Keratinocyte (primary cell): ENCODE data around the gene HES7. TPM values are rescaled to one million over a fixed set of nuclear protein-coding genes. Genes with fewer than 3 reads are reported as not detected.

ENCODE experiments used
- DNase-seq: peaks from one replicate; pipeline ENCODE4 v3.0.0-alpha.2; 2011; ENCODE audit warnings: low read depth, missing footprints, low spot score
- FAIRE-seq: peaks from 2 replicates; lab custom pipeline; 2011; peaks lifted over from hg19 to GRCh38; lab: Jason Lieb, UNC
- H2AFZ ChIP-seq: 2 replicates; pipeline ENCODE4 v1.6.0; 2012; ENCODE audit warnings: low read length, control low read depth, inconsistent platforms; ENCODE audit not compliant: control insufficient read depth
- H3K27ac ChIP-seq: 2 replicates; pipeline ENCODE4 v1.5.1; 2011; ENCODE audit warnings: low read length; ENCODE audit not compliant: control insufficient read depth, insufficient read depth
- H3K27me3 ChIP-seq: 3 replicates; pipeline ENCODE4 v1.6.0; 2011; ENCODE audit warnings: low read length; ENCODE audit not compliant: control insufficient read depth, insufficient read depth; ENCODE audit errors: extremely low read depth
- H3K36me3 ChIP-seq, 2 experiments: 2 replicates in 1 of 2; 3 replicates in 1 of 2; pipeline ENCODE4 v1.5.1; 2011; ENCODE audit warnings: low read length in 2 of 2, mild to moderate bottlenecking in 1 of 2; ENCODE audit not compliant: control insufficient read depth in 2 of 2, insufficient read depth in 2 of 2; ENCODE audit errors: extremely low read depth in 1 of 2
- H3K4me1 ChIP-seq: 3 replicates; pipeline ENCODE4 v1.5.1; 2011; ENCODE audit warnings: low read length; ENCODE audit not compliant: control insufficient read depth, insufficient read depth; ENCODE audit errors: extremely low read depth
- H3K4me2 ChIP-seq: 3 replicates; pipeline ENCODE4 v1.6.0; 2011; ENCODE audit warnings: low read depth, low read length; ENCODE audit not compliant: control insufficient read depth, insufficient read depth; ENCODE audit errors: extremely low read depth
- H3K4me3 ChIP-seq, 3 experiments: fragments of 200-600 bp in 1 of 3; sonication (generic) in 1 of 3; 2 replicates in 2 of 3; 3 replicates in 1 of 3; pipeline ENCODE4 v1.5.1; 2011 to 2016; ENCODE audit warnings: low read length in 3 of 3, mild to moderate bottlenecking in 3 of 3, control low read depth in 2 of 3, inconsistent platforms in 1 of 3, low read depth in 1 of 3, mixed read lengths in 1 of 3, mixed run types in 1 of 3, moderate library complexity in 1 of 3; ENCODE audit not compliant: control insufficient read depth in 2 of 3, insufficient read depth in 2 of 3; ENCODE audit errors: extremely low read depth in 1 of 3
- H3K79me2 ChIP-seq: 2 replicates; pipeline ENCODE4 v1.6.0; 2012; ENCODE audit warnings: low read length; ENCODE audit not compliant: control insufficient read depth, insufficient read depth
- H3K9ac ChIP-seq: 3 replicates; pipeline ENCODE4 v1.6.0; 2011; ENCODE audit warnings: low read length; ENCODE audit not compliant: control insufficient read depth, insufficient read depth; ENCODE audit errors: extremely low read depth
- H3K9me1 ChIP-seq: 3 replicates; pipeline ENCODE4 v1.6.0; 2011; ENCODE audit warnings: low read length; ENCODE audit not compliant: control insufficient read depth, insufficient read depth; ENCODE audit errors: extremely low read depth
- H3K9me3 ChIP-seq: 2 replicates; pipeline ENCODE4 v1.5.1; 2012; ENCODE audit warnings: low read depth, low read length; ENCODE audit not compliant: control insufficient read depth
- H4K20me1 ChIP-seq: 3 replicates; pipeline ENCODE4 v1.6.0; 2011; ENCODE audit warnings: low read length; ENCODE audit not compliant: control insufficient read depth, insufficient read depth; ENCODE audit errors: extremely low read depth
- EZH2 ChIP-seq: IDR thresholded peaks from one replicate; pipeline ENCODE4 v1.6.1; 2012; ENCODE audit warnings: inconsistent platforms, mild to moderate bottlenecking, low read length, moderate library complexity
- dilution Hi-C: fragments of 300-500 bp; cut with MboI; formaldehyde crosslinking; loops from one replicate; pipeline ENCODE4 v1.7.0; 2020; ENCODE audit warnings: low sequenced_read_pairs; ENCODE audit not compliant: extremely low pct_ligation_motif_present
- polyA plus RNA-seq, 5 experiments: library from polyadenylated mRNA; depleted of rRNA in 3 of 5; stranded (reverse) in 3 of 5; stranded (forward) in 1 of 5; unstranded in 1 of 5; fragments of >200 nt; gene quantifications; 1 replicate in 1 of 5; 2 replicates in 3 of 5; 3 replicates in 1 of 5; pipeline versions ENCODE4 v1.2.1 to v1.2.3, GENCODE V29; 2011 to 2012; ENCODE audit warnings: missing spikeins in 2 of 5, low read depth in 1 of 5, low replicate concordance in 1 of 5
- TF ChIP-seq, protein P1 (sequence below), 3 experiments: IDR thresholded peaks in 1 of 3; conservative IDR thresholded peaks in 1 of 3; optimal IDR thresholded peaks in 1 of 3; 2 replicates in 2 of 3; 3 replicates in 1 of 3; pipeline versions ENCODE3 to v1.5.1; 2011; ENCODE audit warnings: low read length in 3 of 3, mild to moderate bottlenecking in 3 of 3, moderate library complexity in 2 of 3, control low read depth in 1 of 3, inconsistent platforms in 1 of 3; ENCODE audit not compliant: insufficient read depth in 2 of 3; ENCODE audit errors: extremely low read depth in 1 of 3

Gene HES7
- polyA plus RNA-seq, 1 donor (not counting 4 experiments of a cell fraction or from before 2014, with no cell fraction given): 0.33 TPM

DNA sequence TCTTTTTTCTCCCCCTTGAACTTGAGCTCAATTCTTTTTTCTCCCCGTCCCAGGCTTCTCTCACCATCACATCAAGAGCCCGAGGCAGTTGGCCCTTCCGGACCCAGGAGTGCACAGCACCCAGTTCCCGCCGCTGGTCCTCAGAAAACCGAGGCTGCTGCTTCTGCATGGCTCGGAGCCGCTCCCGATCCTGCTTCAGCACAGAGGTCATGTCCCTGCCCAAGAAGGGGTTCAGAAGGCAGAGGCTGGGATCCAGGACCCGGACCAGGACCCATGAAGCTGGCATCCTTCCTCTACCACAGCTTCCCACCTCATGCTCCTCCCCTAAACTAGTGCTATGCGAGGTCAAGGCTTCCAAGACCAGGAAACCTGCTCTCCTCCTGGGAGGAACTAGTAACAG, 17.8 kb upstream of the HES7 start:
- Histone ChIP-seq H3K4me1 (peaks cover 16% of the 10 kb centered on the region), H3K9me3 (no peaks in the 10 kb centered on the region), H3K27ac (no peak overlapping the region), H3K36me3 (peaks cover 48 to 54% of the 10 kb centered on the region in 2 experiments), H3K27me3 (no peaks in the 10 kb centered on the region), H3K4me2 (no peak overlapping the region), H3K9ac (no peak overlapping the region), H3K4me3 (no peak overlapping the region), H3K79me2 (no peaks in the 10 kb centered on the region), H4K20me1 (peaks cover 9% of the 10 kb centered on the region), H2AFZ (no peak overlapping the region), H3K9me1 (no peaks in the 10 kb centered on the region)
- TF ChIP-seq, protein P1, sequence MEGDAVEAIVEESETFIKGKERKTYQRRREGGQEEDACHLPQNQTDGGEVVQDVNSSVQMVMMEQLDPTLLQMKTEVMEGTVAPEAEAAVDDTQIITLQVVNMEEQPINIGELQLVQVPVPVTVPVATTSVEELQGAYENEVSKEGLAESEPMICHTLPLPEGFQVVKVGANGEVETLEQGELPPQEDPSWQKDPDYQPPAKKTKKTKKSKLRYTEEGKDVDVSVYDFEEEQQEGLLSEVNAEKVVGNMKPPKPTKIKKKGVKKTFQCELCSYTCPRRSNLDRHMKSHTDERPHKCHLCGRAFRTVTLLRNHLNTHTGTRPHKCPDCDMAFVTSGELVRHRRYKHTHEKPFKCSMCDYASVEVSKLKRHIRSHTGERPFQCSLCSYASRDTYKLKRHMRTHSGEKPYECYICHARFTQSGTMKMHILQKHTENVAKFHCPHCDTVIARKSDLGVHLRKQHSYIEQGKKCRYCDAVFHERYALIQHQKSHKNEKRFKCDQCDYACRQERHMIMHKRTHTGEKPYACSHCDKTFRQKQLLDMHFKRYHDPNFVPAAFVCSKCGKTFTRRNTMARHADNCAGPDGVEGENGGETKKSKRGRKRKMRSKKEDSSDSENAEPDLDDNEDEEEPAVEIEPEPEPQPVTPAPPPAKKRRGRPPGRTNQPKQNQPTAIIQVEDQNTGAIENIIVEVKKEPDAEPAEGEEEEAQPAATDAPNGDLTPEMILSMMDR (optimal IDR thresholded peaks at IDR 0.05 in 1 of 3, IDR thresholded peaks at IDR 0.05 in 1 of 3, conservative IDR thresholded peaks at IDR 0.05 in 1 of 3; ENCODE audit: extremely low read depth in 1 of 3, insufficient read depth in 2 of 3, low read length in 3 of 3): no peak
- no peak for TF ChIP-seq EZH2
- DNase-seq: no peak
- dilution Hi-C loops: no loop called here
- no peak for FAIRE-seq

DNA sequence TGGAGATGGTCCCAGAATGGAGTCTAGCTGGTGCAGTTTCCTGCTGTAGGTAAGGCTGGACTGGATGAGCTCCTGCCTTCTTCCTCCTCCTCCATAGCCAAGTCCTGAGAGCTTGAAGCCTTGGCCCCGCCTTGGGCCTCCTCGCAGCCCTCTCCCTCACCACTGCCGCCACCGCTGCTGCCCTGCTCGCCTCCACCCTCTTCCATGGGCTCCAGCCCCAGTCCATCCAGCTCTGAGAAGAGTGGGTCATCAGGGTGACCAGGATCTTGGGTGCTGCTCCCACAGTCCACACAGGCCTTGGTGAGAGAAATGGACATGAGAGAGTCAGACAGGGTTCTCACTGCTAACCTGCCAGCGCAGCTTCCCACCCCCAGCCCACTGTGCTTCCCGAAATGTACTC, 17.1 kb upstream of the HES7 start:
- H3K27me3 ChIP-seq: no peaks in the 10 kb centered on the region
- H3K9me3 ChIP-seq: no peaks in the 10 kb centered on the region
- no peaks in the 10 kb centered on the region for H3K79me2 ChIP-seq
- DNase-seq (no peak), FAIRE-seq (no peak)
- H2AFZ ChIP-seq: no peak overlapping the region
- H3K36me3 ChIP-seq: peaks cover 41 to 47% of the 10 kb centered on the region in 2 experiments
- no peak overlapping the region for H3K4me3 ChIP-seq
- TF ChIP-seq EZH2: no peak
- TF ChIP-seq, protein P1 (optimal IDR thresholded peaks at IDR 0.05 in 1 of 3, IDR thresholded peaks at IDR 0.05 in 1 of 3, conservative IDR thresholded peaks at IDR 0.05 in 1 of 3; ENCODE audit: extremely low read depth in 1 of 3, insufficient read depth in 2 of 3, low read length in 3 of 3): no peak
- no peak overlapping the region for H3K27ac ChIP-seq
- no peak overlapping the region for H3K4me2 ChIP-seq
- no peak overlapping the region for H3K9ac ChIP-seq
- peaks cover 7% of the 10 kb centered on the region for H4K20me1 ChIP-seq
- peaks cover 16% of the 10 kb centered on the region for H3K4me1 ChIP-seq
- dilution Hi-C loops: no loop called here
- no peaks in the 10 kb centered on the region for H3K9me1 ChIP-seq
